ENCODE results near the gene ZNF770.

DNA sequence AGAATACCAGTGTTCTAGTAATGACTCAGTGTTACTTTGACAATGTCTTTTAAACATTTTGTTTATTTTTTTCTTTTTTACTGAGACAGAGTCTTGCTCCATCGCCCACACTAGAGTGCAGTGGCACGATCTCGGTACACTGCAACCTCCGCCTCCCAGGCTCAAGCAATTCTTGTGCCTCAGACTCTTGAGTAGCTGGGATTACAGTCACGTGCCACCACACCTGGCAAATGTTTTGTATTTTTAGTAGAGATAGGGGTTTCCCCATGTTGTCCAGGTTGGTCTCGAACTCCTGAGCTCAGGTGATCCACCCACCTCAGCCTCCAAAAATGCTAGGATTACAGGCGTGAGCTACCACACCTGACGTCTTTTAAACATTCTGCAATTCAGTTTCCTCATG lies 34.2 kb downstream of the ZNF770 start:
- TF ChIP-seq, protein P1, sequence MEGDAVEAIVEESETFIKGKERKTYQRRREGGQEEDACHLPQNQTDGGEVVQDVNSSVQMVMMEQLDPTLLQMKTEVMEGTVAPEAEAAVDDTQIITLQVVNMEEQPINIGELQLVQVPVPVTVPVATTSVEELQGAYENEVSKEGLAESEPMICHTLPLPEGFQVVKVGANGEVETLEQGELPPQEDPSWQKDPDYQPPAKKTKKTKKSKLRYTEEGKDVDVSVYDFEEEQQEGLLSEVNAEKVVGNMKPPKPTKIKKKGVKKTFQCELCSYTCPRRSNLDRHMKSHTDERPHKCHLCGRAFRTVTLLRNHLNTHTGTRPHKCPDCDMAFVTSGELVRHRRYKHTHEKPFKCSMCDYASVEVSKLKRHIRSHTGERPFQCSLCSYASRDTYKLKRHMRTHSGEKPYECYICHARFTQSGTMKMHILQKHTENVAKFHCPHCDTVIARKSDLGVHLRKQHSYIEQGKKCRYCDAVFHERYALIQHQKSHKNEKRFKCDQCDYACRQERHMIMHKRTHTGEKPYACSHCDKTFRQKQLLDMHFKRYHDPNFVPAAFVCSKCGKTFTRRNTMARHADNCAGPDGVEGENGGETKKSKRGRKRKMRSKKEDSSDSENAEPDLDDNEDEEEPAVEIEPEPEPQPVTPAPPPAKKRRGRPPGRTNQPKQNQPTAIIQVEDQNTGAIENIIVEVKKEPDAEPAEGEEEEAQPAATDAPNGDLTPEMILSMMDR (conservative IDR thresholded peaks at IDR 0.05; ENCODE audit: low read depth in 2 of 2) = no peak
- TF ChIP-seq CREB1 (CRISPR knock-in tag; IDR thresholded peaks at IDR 0.05; ENCODE audit: low read depth) (no peak), EZH2 (IDR thresholded peaks at IDR 0.05; ENCODE audit: low read depth, unreplicated experiment) (no peak), ZNF114 (CRISPR knock-in tag; IDR thresholded peaks at IDR 0.05) (no peak), JUNB (IDR thresholded peaks at IDR 0.05; ENCODE audit: unreplicated experiment) (no peak)
